WTC11 (cell line): ENCODE data around the gene TMEM150A. TPM values are rescaled to one million over a fixed set of nuclear protein-coding genes. Genes with fewer than 3 reads are reported as not detected.

Source experiments
- ATAC-seq: fragments of 200-7000 bp; cut with Tn5 transposase; 2 replicates; pipeline ENCODE4 v1.10.0; 2021; ENCODE audit warnings: mild to moderate bottlenecking, moderate library complexity
- CTCF ChIA-PET: fragments of 300-600 bp; sonication (Branson Sonifier 250); formaldehyde crosslinking; loops from one replicate; lab custom pipeline; 2021; ENCODE audit warnings: antibody characterized with exemption; lab: Charles Lee
- POLR2A ChIA-PET: fragments of 350-600 bp; sonication (Branson Sonifier 250); formaldehyde crosslinking; loops from one replicate; lab custom pipeline; 2021; ENCODE audit warnings: antibody characterized with exemption; lab: Charles Lee
- DNase-seq: peaks from one replicate; pipeline ENCODE4 v3.0.0; 2021; ENCODE audit warnings: low spot score
- H3K27ac Mint-ChIP-seq: 2 replicates; pipeline ENCODE4 v1.8.0; 2021; ENCODE audit warnings: mixed read lengths
- H3K27me3 Mint-ChIP-seq: 2 replicates; pipeline ENCODE4 v1.8.0; 2021; ENCODE audit warnings: low read depth, mild to moderate bottlenecking, moderate library complexity, mixed read lengths
- H3K36me3 Mint-ChIP-seq: 2 replicates; pipeline ENCODE4 v1.8.0; 2021; ENCODE audit warnings: mixed read lengths
- H3K4me1 Mint-ChIP-seq: 2 replicates; pipeline ENCODE4 v1.8.0; 2022; ENCODE audit warnings: mixed read lengths
- H3K4me3 Mint-ChIP-seq: 2 replicates; pipeline ENCODE4 v1.8.0; 2021; ENCODE audit warnings: mild to moderate bottlenecking, moderate library complexity, mixed read lengths
- H3K9me3 Mint-ChIP-seq: 2 replicates; pipeline ENCODE4 v1.8.0; 2021; ENCODE audit warnings: mixed read lengths
- CREM ChIP-seq: sonication (generic); formaldehyde crosslinking; IDR thresholded peaks from 2 replicates; pipeline ENCODE4 v1.8.1; 2022; ENCODE audit warnings: mild to moderate bottlenecking, missing genetic modification reagents, moderate library complexity
- ESRRA ChIP-seq: sonication (generic); formaldehyde crosslinking; IDR thresholded peaks from 2 replicates; pipeline ENCODE4 v1.8.1; 2022; ENCODE audit warnings: mild to moderate bottlenecking, missing genetic modification reagents, borderline replicate concordance
- FOXP1 ChIP-seq: sonication (generic); formaldehyde crosslinking; IDR thresholded peaks from 2 replicates; pipeline ENCODE4 v1.8.0; 2022; ENCODE audit warnings: missing genetic modification reagents, mild to moderate bottlenecking, moderate library complexity, borderline replicate concordance
- TEAD1 ChIP-seq: sonication (generic); formaldehyde crosslinking; IDR thresholded peaks from 2 replicates; pipeline ENCODE4 v1.8.0; 2022; ENCODE audit warnings: mild to moderate bottlenecking, missing genetic modification reagents
- ZNF232 ChIP-seq: sonication (generic); formaldehyde crosslinking; IDR thresholded peaks from 2 replicates; pipeline ENCODE4 v1.8.0; 2022; ENCODE audit warnings: mild to moderate bottlenecking, missing genetic modification reagents
- total RNA-seq: library from RNA; stranded (reverse); gene quantifications from 3 replicates; pipeline ENCODE4 v1.2.3, GENCODE V29; 2021
- TF ChIP-seq, protein P1 (sequence below): sonication (generic); formaldehyde crosslinking; IDR thresholded peaks from 2 replicates; pipeline ENCODE4 v1.8.1; 2023; ENCODE audit warnings: mild to moderate bottlenecking, missing genetic modification reagents, borderline replicate concordance
- TF ChIP-seq, protein P2 (sequence below): sonication (generic); formaldehyde crosslinking; IDR thresholded peaks from 2 replicates; pipeline ENCODE4 v1.8.1; 2022; ENCODE audit warnings: low read depth, missing genetic modification reagents, borderline replicate concordance
- TF ChIP-seq, protein P3 (sequence below): fragments of 250-450 bp; sonication (Bioruptor Pico); IDR thresholded peaks from 2 replicates; pipeline ENCODE4 v1.9.0; 2021; ENCODE audit warnings: mild to moderate bottlenecking, borderline replicate concordance
- TF ChIP-seq, protein P4 (sequence below): sonication (generic); formaldehyde crosslinking; IDR thresholded peaks from 2 replicates; pipeline ENCODE4 v1.8.0; 2023; ENCODE audit warnings: missing genetic modification reagents, mild to moderate bottlenecking, borderline replicate concordance
- TF ChIP-seq, protein P5 (sequence below): fragments of 200-600 bp; IDR thresholded peaks from 2 replicates; pipeline ENCODE4 v1.8.0; 2022; ENCODE audit warnings: antibody characterized with exemption

The TMEM150A gene
- total RNA-seq, 1 experiment from 2014 or later = 20.9 TPM

DNA sequence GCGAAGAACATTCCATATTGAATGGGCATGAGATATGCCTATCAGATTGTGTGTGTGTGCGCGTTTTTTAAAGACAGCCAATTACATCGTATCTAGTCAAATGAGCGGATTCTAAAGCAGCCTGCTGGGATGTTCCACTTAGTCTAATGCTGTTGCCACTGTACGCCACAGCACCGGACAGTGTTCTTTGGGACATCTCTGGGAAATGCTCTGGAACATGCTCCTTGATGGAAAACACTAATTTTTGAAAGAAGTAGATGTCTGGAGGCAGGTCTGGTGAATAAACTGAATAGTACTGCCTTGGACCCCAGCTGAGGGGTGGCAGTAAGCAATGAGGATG, 3.6 kb upstream of the TMEM150A start (continued):
- TF ChIP-seq, protein P1, sequence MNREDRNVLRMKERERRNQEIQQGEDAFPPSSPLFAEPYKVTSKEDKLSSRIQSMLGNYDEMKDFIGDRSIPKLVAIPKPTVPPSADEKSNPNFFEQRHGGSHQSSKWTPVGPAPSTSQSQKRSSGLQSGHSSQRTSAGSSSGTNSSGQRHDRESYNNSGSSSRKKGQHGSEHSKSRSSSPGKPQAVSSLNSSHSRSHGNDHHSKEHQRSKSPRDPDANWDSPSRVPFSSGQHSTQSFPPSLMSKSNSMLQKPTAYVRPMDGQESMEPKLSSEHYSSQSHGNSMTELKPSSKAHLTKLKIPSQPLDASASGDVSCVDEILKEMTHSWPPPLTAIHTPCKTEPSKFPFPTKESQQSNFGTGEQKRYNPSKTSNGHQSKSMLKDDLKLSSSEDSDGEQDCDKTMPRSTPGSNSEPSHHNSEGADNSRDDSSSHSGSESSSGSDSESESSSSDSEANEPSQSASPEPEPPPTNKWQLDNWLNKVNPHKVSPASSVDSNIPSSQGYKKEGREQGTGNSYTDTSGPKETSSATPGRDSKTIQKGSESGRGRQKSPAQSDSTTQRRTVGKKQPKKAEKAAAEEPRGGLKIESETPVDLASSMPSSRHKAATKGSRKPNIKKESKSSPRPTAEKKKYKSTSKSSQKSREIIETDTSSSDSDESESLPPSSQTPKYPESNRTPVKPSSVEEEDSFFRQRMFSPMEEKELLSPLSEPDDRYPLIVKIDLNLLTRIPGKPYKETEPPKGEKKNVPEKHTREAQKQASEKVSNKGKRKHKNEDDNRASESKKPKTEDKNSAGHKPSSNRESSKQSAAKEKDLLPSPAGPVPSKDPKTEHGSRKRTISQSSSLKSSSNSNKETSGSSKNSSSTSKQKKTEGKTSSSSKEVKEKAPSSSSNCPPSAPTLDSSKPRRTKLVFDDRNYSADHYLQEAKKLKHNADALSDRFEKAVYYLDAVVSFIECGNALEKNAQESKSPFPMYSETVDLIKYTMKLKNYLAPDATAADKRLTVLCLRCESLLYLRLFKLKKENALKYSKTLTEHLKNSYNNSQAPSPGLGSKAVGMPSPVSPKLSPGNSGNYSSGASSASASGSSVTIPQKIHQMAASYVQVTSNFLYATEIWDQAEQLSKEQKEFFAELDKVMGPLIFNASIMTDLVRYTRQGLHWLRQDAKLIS (CRISPR knock-in tag) = no peak
- TF ChIP-seq, protein P2, sequence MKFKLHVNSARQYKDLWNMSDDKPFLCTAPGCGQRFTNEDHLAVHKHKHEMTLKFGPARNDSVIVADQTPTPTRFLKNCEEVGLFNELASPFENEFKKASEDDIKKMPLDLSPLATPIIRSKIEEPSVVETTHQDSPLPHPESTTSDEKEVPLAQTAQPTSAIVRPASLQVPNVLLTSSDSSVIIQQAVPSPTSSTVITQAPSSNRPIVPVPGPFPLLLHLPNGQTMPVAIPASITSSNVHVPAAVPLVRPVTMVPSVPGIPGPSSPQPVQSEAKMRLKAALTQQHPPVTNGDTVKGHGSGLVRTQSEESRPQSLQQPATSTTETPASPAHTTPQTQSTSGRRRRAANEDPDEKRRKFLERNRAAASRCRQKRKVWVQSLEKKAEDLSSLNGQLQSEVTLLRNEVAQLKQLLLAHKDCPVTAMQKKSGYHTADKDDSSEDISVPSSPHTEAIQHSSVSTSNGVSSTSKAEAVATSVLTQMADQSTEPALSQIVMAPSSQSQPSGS (CRISPR knock-in tag) = no peak

DNA sequence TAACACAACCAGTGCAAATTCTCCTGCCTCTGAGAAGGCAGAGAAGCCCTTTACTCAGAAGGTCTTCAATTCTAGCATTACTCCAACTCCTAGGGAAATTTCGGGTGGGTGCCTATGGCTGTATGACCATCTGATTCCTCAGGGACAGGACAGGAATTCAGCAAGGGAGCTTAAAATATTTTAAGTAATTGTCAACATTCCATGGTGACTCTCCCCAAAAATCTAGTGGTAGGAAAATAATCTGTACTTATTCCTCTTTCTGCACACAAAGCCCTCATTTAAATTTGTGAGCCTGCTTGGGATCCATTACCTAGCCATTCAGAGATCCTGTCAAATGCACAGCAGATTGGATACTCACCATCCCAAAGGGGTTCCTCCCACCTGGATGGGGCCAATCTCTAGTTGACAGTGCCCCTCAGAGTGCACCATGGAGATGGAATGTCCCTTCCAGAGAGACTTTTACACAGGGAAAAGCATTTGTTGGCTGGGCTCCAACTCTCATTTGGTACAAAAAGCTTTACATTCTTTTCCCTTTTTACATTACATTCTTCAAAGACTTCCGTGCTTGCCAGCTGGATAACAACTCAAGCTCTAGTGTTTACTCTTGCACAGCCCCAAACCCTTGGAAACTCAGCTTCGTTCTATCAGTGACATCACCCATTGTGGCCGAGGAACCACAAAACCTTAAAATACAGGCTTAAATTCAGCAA, 3.1 kb upstream of the TMEM150A start:
- Mint-ChIP-seq H3K27me3 (no peaks in the 10 kb centered on the region), H3K9me3 (no peaks in the 10 kb centered on the region), H3K36me3 (peaks cover 24% of the 10 kb centered on the region)
- no peak for ATAC-seq
- no peak for TF ChIP-seq TEAD1 (CRISPR knock-in tag)
- TF ChIP-seq, protein P3, sequence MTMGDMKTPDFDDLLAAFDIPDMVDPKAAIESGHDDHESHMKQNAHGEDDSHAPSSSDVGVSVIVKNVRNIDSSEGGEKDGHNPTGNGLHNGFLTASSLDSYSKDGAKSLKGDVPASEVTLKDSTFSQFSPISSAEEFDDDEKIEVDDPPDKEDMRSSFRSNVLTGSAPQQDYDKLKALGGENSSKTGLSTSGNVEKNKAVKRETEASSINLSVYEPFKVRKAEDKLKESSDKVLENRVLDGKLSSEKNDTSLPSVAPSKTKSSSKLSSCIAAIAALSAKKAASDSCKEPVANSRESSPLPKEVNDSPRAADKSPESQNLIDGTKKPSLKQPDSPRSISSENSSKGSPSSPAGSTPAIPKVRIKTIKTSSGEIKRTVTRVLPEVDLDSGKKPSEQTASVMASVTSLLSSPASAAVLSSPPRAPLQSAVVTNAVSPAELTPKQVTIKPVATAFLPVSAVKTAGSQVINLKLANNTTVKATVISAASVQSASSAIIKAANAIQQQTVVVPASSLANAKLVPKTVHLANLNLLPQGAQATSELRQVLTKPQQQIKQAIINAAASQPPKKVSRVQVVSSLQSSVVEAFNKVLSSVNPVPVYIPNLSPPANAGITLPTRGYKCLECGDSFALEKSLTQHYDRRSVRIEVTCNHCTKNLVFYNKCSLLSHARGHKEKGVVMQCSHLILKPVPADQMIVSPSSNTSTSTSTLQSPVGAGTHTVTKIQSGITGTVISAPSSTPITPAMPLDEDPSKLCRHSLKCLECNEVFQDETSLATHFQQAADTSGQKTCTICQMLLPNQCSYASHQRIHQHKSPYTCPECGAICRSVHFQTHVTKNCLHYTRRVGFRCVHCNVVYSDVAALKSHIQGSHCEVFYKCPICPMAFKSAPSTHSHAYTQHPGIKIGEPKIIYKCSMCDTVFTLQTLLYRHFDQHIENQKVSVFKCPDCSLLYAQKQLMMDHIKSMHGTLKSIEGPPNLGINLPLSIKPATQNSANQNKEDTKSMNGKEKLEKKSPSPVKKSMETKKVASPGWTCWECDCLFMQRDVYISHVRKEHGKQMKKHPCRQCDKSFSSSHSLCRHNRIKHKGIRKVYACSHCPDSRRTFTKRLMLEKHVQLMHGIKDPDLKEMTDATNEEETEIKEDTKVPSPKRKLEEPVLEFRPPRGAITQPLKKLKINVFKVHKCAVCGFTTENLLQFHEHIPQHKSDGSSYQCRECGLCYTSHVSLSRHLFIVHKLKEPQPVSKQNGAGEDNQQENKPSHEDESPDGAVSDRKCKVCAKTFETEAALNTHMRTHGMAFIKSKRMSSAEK (CRISPR knock-in tag) = no peak
- TF ChIP-seq FOXP1 = no peak
- TF ChIP-seq ZNF232 (CRISPR knock-in tag) = no peak
- no peak for TF ChIP-seq ESRRA (CRISPR knock-in tag)
- TF ChIP-seq, protein P4, sequence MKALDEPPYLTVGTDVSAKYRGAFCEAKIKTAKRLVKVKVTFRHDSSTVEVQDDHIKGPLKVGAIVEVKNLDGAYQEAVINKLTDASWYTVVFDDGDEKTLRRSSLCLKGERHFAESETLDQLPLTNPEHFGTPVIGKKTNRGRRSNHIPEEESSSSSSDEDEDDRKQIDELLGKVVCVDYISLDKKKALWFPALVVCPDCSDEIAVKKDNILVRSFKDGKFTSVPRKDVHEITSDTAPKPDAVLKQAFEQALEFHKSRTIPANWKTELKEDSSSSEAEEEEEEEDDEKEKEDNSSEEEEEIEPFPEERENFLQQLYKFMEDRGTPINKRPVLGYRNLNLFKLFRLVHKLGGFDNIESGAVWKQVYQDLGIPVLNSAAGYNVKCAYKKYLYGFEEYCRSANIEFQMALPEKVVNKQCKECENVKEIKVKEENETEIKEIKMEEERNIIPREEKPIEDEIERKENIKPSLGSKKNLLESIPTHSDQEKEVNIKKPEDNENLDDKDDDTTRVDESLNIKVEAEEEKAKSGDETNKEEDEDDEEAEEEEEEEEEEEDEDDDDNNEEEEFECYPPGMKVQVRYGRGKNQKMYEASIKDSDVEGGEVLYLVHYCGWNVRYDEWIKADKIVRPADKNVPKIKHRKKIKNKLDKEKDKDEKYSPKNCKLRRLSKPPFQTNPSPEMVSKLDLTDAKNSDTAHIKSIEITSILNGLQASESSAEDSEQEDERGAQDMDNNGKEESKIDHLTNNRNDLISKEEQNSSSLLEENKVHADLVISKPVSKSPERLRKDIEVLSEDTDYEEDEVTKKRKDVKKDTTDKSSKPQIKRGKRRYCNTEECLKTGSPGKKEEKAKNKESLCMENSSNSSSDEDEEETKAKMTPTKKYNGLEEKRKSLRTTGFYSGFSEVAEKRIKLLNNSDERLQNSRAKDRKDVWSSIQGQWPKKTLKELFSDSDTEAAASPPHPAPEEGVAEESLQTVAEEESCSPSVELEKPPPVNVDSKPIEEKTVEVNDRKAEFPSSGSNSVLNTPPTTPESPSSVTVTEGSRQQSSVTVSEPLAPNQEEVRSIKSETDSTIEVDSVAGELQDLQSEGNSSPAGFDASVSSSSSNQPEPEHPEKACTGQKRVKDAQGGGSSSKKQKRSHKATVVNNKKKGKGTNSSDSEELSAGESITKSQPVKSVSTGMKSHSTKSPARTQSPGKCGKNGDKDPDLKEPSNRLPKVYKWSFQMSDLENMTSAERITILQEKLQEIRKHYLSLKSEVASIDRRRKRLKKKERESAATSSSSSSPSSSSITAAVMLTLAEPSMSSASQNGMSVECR (CRISPR knock-in tag) = no peak
- TF ChIP-seq, protein P5, sequence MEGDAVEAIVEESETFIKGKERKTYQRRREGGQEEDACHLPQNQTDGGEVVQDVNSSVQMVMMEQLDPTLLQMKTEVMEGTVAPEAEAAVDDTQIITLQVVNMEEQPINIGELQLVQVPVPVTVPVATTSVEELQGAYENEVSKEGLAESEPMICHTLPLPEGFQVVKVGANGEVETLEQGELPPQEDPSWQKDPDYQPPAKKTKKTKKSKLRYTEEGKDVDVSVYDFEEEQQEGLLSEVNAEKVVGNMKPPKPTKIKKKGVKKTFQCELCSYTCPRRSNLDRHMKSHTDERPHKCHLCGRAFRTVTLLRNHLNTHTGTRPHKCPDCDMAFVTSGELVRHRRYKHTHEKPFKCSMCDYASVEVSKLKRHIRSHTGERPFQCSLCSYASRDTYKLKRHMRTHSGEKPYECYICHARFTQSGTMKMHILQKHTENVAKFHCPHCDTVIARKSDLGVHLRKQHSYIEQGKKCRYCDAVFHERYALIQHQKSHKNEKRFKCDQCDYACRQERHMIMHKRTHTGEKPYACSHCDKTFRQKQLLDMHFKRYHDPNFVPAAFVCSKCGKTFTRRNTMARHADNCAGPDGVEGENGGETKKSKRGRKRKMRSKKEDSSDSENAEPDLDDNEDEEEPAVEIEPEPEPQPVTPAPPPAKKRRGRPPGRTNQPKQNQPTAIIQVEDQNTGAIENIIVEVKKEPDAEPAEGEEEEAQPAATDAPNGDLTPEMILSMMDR = no peak
- TF ChIP-seq CREM (CRISPR knock-in tag) = no peak
- TF ChIP-seq, all 79 proteins: peak for 0
- CTCF ChIA-PET = interaction anchor here (0.9 kb wide), 1 partner anchor 32 kb away, joined by 3 read pairs; no protein-coding TSS in a partner anchor
- H3K4me3 Mint-ChIP-seq = no peak overlapping the region
- H3K4me1 Mint-ChIP-seq = peaks cover 21% of the 10 kb centered on the region
- no peak for DNase-seq
- H3K27ac Mint-ChIP-seq = peak overlapping the region; percentile 73
- POLR2A ChIA-PET = interaction anchor here (0.6 to 1.6 kb wide), 4 partner anchors 10 to 79 kb away, joined by 3 to 4 read pairs (median 4); partner anchors contain the start of gene RNF181
